Neural progenitor cell (in vitro differentiated cells): ENCODE results near the gene KCNQ1. TPM values are rescaled to one million over a fixed set of nuclear protein-coding genes. Genes with fewer than 3 reads are reported as not detected.
A peak's percentile ranks its signal among the peaks of the same experiment; 100 is the strongest.

ENCODE experiments used
- DNase-seq: peaks from one replicate; pipeline ENCODE4 v3.0.0-alpha.2; 2016; ENCODE audit warnings: low spot score
- H2AFZ ChIP-seq: fragments of 200-600 bp; sonication (generic); replicated peaks from 2 replicates; pipeline ENCODE4 v1.6.1; 2016; ENCODE audit warnings: antibody characterized with exemption
- H3F3A ChIP-seq: fragments of 200-600 bp; sonication (generic); 2 replicates; pipeline ENCODE4 v1.6.1; 2016; ENCODE audit warnings: antibody characterized with exemption, low read depth
- H3K27ac ChIP-seq: fragments of 200-600 bp; sonication (generic); 2 replicates; pipeline ENCODE4 v1.5.1; 2016; ENCODE audit warnings: mild to moderate bottlenecking
- H3K27me3 ChIP-seq: fragments of 200-600 bp; sonication (generic); 2 replicates; pipeline ENCODE4 v1.6.1; 2016; ENCODE audit warnings: mild to moderate bottlenecking, moderate library complexity
- H3K36me3 ChIP-seq: fragments of 200-600 bp; sonication (generic); 2 replicates; pipeline ENCODE4 v1.5.1; 2016
- H3K4me1 ChIP-seq: fragments of 200-600 bp; sonication (generic); 2 replicates; pipeline ENCODE4 v1.6.1; 2016; ENCODE audit warnings: mixed run types
- H3K4me2 ChIP-seq: fragments of 200-600 bp; sonication (generic); 2 replicates; pipeline ENCODE4 v1.6.1; 2016
- H3K4me3 ChIP-seq: fragments of 200-600 bp; sonication (generic); 2 replicates; pipeline ENCODE4 v1.5.1; 2016
- H3K79me2 ChIP-seq: fragments of 200-600 bp; sonication (generic); 2 replicates; pipeline ENCODE4 v1.6.1; 2016; ENCODE audit warnings: low read depth
- H3K9ac ChIP-seq: fragments of 200-600 bp; sonication (generic); 2 replicates; pipeline ENCODE4 v1.6.1; 2016
- H3K9me3 ChIP-seq: fragments of 200-600 bp; sonication (generic); 2 replicates; pipeline ENCODE4 v1.5.1; 2016; ENCODE audit warnings: low read depth
- H4K20me1 ChIP-seq: fragments of 200-600 bp; sonication (generic); 2 replicates; pipeline ENCODE4 v1.6.1; 2016; ENCODE audit warnings: low read depth
- H3K27ac Mint-ChIP-seq: 3 replicates; pipeline ENCODE4 v1.8.0; 2021; ENCODE audit warnings: mixed read lengths
- H3K27me3 Mint-ChIP-seq: 2 replicates; pipeline ENCODE4 v1.8.0; 2022; ENCODE audit warnings: low read depth, mild to moderate bottlenecking, inconsistent platforms, moderate library complexity, mixed read lengths; ENCODE audit not compliant: insufficient read depth
- H3K36me3 Mint-ChIP-seq: 3 replicates; pipeline ENCODE4 v1.8.0; 2021; ENCODE audit warnings: mixed read lengths
- H3K4me1 Mint-ChIP-seq: 3 replicates; pipeline ENCODE4 v1.8.0; 2021; ENCODE audit warnings: mixed read lengths
- H3K4me3 Mint-ChIP-seq: 3 replicates; pipeline ENCODE4 v1.8.0; 2021; ENCODE audit warnings: mild to moderate bottlenecking, moderate library complexity, mixed read lengths
- H3K9me3 Mint-ChIP-seq: 3 replicates; pipeline ENCODE4 v1.8.0; 2020; ENCODE audit warnings: mixed read lengths
- EZH2 ChIP-seq: fragments of 200-600 bp; sonication (generic); IDR thresholded peaks from 2 replicates; pipeline ENCODE4 v1.6.1; 2017; ENCODE audit warnings: antibody characterized with exemption, mild to moderate bottlenecking, moderate library complexity
- EZH2phosphoT487 ChIP-seq: fragments of 200-600 bp; sonication (generic); IDR thresholded peaks from 2 replicates; pipeline ENCODE4 v1.6.1; 2017; ENCODE audit warnings: antibody characterized with exemption
- total RNA-seq: library from RNA; depleted of rRNA; stranded (reverse); fragments of >200 nt; gene quantifications from 2 replicates; pipeline ENCODE4 v1.2.3, GENCODE V29; 2015; ENCODE audit warnings: low replicate concordance
- TF ChIP-seq, protein P1 (sequence below): fragments of 200-600 bp; sonication (generic); IDR thresholded peaks from 2 replicates; pipeline ENCODE4 v1.5.1; 2017; ENCODE audit warnings: antibody characterized with exemption, mild to moderate bottlenecking

Gene KCNQ1
- total RNA-seq, 1 donor from 2014 or later = 0.11 TPM

DNA sequence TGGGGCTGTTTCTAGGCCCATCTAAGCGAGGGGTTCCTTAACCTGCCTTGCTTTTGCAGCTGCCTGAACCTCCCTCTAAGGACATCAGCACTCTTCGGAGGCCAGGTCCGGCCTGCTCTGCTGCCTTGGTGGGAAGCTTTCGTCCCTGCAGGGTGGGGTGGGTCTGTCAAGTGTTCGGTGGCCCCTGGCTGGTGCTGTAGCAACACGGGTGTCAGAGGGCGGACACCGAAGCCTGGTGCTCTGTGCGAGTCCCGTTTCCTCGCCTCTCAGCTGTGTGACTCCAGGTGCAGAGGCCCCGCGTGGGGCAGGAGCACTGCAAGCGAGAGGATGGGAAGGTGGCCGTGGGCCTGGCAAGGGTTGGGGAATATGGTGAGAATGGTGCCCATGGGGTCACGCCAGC is 376.2 kb downstream of the KCNQ1 start:
- Histone ChIP-seq H3K9me3 (no peaks in the 10 kb centered on the region), H3K79me2 (no peaks in the 10 kb centered on the region), H3K4me3 (no peak overlapping the region), H3K4me2 (no peak overlapping the region), H3K9ac (no peak overlapping the region), H3K36me3 (no peaks in the 10 kb centered on the region), H3F3A (no peaks in the 10 kb centered on the region), H3K27me3 (no peaks in the 10 kb centered on the region), H3K4me1 (peaks cover 5% of the 10 kb centered on the region), H4K20me1 (no peaks in the 10 kb centered on the region), H3K27ac (no peak overlapping the region), H2AFZ (no peak overlapping the region)
- no peak for DNase-seq
- peaks cover 15% of the 10 kb centered on the region for H3K4me1 Mint-ChIP-seq
- peak overlapping the region; percentile 54 for H3K27ac Mint-ChIP-seq
- no peak for TF ChIP-seq EZH2
- no peak for TF ChIP-seq EZH2phosphoT487
- TF ChIP-seq, protein P1, sequence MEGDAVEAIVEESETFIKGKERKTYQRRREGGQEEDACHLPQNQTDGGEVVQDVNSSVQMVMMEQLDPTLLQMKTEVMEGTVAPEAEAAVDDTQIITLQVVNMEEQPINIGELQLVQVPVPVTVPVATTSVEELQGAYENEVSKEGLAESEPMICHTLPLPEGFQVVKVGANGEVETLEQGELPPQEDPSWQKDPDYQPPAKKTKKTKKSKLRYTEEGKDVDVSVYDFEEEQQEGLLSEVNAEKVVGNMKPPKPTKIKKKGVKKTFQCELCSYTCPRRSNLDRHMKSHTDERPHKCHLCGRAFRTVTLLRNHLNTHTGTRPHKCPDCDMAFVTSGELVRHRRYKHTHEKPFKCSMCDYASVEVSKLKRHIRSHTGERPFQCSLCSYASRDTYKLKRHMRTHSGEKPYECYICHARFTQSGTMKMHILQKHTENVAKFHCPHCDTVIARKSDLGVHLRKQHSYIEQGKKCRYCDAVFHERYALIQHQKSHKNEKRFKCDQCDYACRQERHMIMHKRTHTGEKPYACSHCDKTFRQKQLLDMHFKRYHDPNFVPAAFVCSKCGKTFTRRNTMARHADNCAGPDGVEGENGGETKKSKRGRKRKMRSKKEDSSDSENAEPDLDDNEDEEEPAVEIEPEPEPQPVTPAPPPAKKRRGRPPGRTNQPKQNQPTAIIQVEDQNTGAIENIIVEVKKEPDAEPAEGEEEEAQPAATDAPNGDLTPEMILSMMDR = no peak
- no peak overlapping the region for H3K4me3 Mint-ChIP-seq
- H3K27me3 Mint-ChIP-seq = peaks cover 25% of the 10 kb centered on the region
- H3K9me3 Mint-ChIP-seq = peaks cover 54% of the 10 kb centered on the region
- H3K36me3 Mint-ChIP-seq = peaks cover 5% of the 10 kb centered on the region

DNA sequence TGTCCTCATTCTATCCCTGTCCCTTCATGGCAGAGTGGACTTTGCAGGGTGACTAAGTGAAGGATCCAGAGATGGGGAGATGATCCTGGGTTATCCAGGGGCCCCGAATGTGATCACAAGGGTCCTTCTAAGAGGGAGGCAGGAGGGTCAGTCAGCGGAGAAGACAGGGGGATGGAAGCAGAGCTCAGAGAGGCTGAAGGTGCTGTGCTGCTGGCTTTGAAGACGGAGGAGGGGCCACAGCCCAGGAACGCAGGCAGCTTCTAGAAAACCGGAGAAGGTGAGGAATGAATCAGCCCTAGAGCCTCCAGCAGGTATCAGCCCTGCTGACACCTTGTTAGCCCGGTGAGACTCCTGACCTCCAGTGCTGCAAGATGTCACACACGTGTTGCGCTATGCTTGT is 377.1 kb downstream of the KCNQ1 start:
- no peak for DNase-seq
- TF ChIP-seq, protein P1 = no peak
- no peak for TF ChIP-seq EZH2
- TF ChIP-seq EZH2phosphoT487 = no peak
- H3K36me3 ChIP-seq = no peaks in the 10 kb centered on the region
- no peaks in the 10 kb centered on the region for H4K20me1 ChIP-seq
- H3K36me3 Mint-ChIP-seq = peaks cover 4% of the 10 kb centered on the region
- no peak overlapping the region for H3K27ac Mint-ChIP-seq
- peaks cover 25% of the 10 kb centered on the region for H3K27me3 Mint-ChIP-seq
- H3K4me3 Mint-ChIP-seq = no peak overlapping the region
- H3K4me1 ChIP-seq = peaks cover 14% of the 10 kb centered on the region
- peaks cover 48% of the 10 kb centered on the region for H3K9me3 Mint-ChIP-seq
- H3K27ac ChIP-seq = no peak overlapping the region
- H3F3A ChIP-seq = no peaks in the 10 kb centered on the region
- H3K9me3 ChIP-seq = no peaks in the 10 kb centered on the region
- no peaks in the 10 kb centered on the region for H3K27me3 ChIP-seq
- H3K4me3 ChIP-seq = no peak overlapping the region
- peaks cover 21% of the 10 kb centered on the region for H3K4me1 Mint-ChIP-seq
- H3K9ac ChIP-seq = no peak overlapping the region
- H3K4me2 ChIP-seq = no peak overlapping the region
- H3K79me2 ChIP-seq = no peaks in the 10 kb centered on the region
- no peak overlapping the region for H2AFZ ChIP-seq

DNA sequence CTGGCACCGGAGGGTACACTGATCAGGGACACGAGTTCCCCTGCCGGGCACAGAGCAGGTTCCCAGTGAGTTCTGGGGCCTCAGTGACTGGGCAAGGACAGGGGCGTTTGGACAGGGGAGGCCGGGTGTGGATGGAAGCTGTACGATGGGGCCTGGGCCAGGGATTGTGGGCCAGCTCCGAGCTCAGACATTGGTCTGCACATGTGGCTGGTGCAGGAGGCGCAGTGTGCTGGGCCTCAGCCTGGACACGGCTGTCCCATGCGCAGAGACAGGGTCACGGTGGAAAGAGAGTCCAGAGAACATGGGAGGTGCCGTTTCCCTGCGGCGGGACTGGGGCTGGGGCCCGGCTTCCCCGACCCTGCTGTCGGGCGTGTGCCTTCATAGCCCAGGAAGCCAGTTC is 380.0 kb downstream of the KCNQ1 start:
- TF ChIP-seq, protein P1 = no peak
- TF ChIP-seq EZH2 = no peak
- no peak for TF ChIP-seq EZH2phosphoT487
- Histone ChIP-seq H3K36me3 (no peaks in the 10 kb centered on the region), H3K9ac (no peak overlapping the region), H3K4me2 (no peak overlapping the region), H2AFZ (no peak overlapping the region), H3F3A (no peaks in the 10 kb centered on the region), H3K9me3 (peaks cover 6% of the 10 kb centered on the region), H4K20me1 (no peaks in the 10 kb centered on the region), H3K4me3 (no peak overlapping the region), H3K27ac (no peak overlapping the region), H3K4me1 (peaks cover 14% of the 10 kb centered on the region), H3K79me2 (no peaks in the 10 kb centered on the region), H3K27me3 (no peaks in the 10 kb centered on the region)
- H3K9me3 Mint-ChIP-seq = peaks cover 54% of the 10 kb centered on the region
- H3K36me3 Mint-ChIP-seq = peaks cover 12% of the 10 kb centered on the region
- H3K4me1 Mint-ChIP-seq = peaks cover 28% of the 10 kb centered on the region
- peaks cover 27% of the 10 kb centered on the region for H3K27me3 Mint-ChIP-seq
- H3K4me3 Mint-ChIP-seq = peak overlapping the region; percentile 22
- H3K27ac Mint-ChIP-seq = no peak overlapping the region
- no peak for DNase-seq
